Non-pigmented ciliary epithelial cell (primary cell): ENCODE results near the gene FAM53B.

Experiments
- DNase-seq: peaks from one replicate; pipeline ENCODE4 v3.0.0-alpha.2; 2010; ENCODE audit warnings: low read depth

FAM53B gene

GRCh38 chr10:124742413-124743190, 1.6 kb downstream of the FAM53B start:
- DNase-seq: no peak

GRCh38 chr10:124741922-124742412, 2.2 kb downstream of the FAM53B start:
- no peak for DNase-seq

- no peak for DNase-seq
These were observed 2.8 kb downstream of the FAM53B start for GRCh38 chr10:124741281-124741921.

GRCh38 chr10:124740369-124741280, 3.6 kb downstream of the FAM53B start:
- DNase-seq: no peak

DNA sequence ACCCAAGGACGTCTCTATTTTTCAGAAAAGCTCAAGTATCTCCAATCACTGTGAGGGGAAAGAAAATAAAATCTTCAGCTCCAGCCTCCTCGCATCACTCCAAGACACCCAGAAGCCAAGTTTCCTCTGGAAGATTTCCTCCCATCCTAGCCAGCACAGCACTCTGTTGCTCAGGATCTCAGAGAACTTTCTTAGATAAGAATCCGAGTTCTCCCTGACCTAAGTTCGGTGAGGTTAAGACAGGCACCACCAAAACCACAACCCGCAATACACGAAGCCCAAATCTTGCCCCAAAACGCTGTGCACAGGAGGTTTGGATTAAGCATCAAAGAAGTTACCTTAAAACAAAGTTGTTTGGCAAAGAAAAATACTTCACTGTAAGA, 4.2 kb downstream of the FAM53B start:
- no peak for DNase-seq

GRCh38 chr10:124739119-124739921, 4.9 kb downstream of the FAM53B start:
- DNase-seq: no peak

DNA sequence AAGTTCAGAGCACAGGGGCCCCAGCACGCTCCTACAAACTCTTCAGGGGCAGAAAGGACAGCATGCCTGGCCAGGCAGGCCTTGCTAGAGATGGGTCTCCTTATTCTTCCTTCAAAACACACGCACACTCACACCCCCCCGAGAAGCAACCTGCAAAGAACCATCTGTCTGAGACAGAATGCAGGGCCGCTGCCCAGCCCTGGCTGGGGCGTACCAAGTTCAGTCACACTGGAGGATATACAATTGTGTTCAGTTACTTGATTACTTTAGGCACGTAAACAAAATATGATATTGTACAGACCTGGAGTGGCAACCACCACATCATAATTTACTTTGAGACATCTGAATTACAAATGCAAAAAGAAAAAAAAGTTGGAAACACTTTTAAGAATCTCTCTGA, 5.7 kb downstream of the FAM53B start:
- no peak for DNase-seq

- no peak for DNase-seq
These were observed 6.5 kb downstream of the FAM53B start for GRCh38 chr10:124737708-124738107.

DNA sequence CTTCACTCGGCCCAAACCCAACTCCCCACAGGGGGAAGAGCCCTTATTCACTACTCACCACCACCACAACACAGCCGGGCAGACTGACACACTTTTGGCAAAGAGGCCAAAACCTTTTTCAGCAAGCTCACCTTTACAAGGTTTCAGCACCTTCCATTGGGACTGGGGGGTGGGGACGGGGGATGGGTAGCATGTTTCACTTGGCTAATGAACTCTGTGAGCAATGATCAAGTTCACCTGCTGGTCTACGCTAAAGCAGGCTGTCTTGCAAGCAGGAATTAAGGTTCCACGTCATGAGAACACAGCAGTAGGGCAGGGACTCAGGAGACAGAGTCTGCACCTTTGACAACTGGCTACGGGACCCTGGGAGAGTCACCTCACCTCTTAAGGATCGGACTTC, 7.0 kb downstream of the FAM53B start:
- DNase-seq: no peak

DNA sequence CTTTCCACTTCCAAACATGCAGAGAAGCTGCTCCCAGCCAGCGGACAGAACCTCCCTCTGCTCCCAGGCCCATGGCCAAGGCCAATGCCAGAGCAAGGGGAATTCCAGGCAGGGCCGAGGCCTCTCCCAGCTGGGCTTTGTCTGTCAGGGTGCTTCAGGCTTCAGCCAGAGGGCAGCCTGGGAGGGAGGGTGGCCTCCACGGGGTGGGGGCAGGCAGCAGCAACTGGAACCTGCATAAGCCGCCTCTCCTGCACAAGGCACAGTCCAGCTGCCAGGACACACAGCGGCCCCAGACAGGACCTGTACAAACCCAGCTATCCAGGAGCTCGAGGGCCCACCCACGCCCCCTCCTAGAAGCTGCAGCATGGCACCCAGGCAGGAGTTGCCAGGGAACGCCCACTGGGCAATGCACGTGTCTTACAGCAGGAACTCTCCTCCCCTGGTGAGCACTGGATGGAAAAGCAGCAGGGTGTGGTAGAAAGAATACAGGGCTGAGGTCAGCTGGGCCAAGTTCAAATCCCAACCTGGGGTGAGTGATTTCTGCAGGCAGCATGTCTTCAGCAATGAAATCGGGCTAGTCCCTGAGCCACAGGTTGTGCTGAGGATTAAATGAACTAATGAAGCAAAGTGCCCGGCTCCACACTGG, 7.6 kb downstream of the FAM53B start:
- DNase-seq: no peak

- no peak for DNase-seq
These were observed 8.5 kb downstream of the FAM53B start for GRCh38 chr10:124735491-124736286.

- no peak for DNase-seq
These were observed 9.6 kb downstream of the FAM53B start for GRCh38 chr10:124734311-124735166.

DNA sequence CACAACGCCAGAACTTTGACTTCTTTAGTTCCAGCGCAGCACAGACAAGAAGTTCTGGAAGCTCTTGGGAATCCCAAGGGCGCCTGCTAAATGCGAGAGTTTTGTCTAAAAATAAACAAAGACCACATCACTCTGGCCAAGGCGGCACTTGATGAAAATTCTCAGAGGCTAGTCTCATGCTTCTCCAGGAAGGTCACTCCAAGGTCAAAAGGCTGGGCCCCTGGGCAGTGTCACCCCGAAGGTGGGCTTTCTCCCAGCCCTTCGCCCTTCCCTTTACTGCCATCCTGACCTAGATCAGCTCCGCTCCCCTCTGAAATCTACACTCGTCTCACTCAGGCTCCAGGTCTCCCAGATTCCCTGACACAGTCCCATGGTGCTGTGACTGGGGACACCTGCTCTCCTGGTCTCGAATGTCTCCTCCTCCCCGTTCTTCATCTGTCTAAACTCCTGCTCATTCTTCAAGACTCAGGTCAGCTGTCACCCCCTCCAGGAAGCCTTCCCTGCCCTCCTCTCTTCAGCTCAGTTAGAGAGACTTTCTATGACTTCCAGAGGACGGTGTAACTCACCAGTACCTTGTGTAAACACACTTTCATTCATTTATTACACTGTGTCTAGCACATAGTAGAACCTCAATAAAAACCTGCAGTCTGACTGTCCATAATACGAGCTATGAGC, 10.5 kb downstream of the FAM53B start:
- no peak for DNase-seq

- DNase-seq: no peak
These were observed 11.1 kb downstream of the FAM53B start for GRCh38 chr10:124732931-124733570.

DNA sequence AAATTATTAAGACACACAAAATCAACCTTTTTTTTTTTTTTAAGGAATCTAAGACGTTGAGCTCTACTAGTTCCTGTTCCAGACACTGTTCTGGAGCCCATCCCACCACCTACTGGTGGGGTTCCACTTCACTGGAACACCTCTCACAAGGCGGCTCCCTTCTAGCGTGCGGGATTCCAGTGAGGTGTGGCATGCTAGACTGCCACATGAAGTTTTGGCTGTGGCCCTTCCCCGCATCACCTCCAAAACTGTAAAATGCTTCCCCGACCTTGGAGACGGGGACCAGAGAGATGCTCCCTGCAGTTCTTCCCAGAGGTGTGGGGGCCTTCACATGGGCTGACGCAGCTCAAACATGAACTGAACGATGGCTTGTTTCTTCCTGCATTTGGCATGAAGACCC, 12.6 kb downstream of the FAM53B start:
- DNase-seq: no peak

- no peak for DNase-seq
These were observed 13.4 kb downstream of the FAM53B start for GRCh38 chr10:124730790-124731189.

DNA sequence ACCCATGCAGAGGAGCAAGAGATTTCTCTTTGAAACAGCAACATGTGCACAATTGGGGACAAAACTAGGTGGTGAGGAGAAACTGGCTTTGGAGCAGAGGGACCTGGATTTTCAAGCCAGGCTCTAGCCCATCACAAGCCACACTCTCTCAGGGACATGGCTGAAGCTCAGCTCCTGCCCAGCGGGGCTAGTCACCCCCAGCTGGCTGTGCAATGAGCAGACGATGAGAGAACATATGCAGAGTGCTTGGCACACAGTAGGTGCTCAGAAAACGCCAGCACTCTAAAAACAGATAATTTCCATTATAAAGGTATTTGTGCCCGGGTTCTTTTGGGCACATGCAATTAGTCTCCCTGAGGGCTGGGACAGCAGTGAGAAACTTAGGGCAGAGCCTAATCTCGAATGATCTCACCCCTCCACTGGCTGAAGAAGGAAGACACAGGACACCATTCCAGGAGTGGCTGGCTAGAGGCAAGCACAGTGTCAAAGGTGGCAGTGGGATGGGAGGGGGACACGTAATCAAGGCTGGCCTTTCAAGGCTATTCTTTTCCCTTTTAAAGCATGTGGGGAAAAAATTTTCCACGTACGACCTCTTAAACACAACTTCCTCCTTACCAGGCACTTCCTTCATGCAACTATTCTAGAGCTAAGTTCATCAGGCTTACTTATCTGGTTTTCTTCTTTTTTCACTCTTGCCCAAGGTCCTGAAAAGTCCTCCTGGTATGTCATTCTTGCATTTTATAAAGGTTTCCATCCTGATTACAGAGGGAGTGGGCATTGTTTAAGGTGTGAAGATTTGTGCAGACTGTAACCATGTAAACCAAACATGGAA, 15.1 kb downstream of the FAM53B start:
- no peak for DNase-seq
